8988T (cell line): Measurements from ENCODE around the gene PDE4DIP.
"Not testable (repeated sequence)": the region's sequence is repeated elsewhere in the genome, so short reads cannot be mapped to it uniquely, and the experiment has no call there.

Experiments used
- DNase-seq: peaks from one replicate; pipeline ENCODE4 v3.0.0; 2011

The PDE4DIP gene

DNA sequence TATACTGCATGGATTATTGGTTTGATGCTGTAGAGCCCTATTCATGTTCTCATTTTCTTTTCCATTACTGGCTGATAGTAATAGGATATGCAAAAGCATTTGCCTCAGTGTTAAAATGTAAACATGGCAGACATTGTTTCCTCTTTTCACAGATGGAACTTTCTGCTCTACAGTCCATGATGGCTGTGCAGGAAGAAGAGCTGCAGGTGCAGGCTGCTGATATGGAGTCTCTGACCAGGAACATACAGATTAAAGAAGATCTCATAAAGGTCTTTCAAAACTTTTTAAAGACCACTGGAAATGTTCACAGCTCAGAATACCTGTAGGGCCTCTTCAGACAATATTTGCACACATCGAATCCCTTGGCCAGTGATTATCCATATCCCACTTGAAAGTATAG, 133.6 kb downstream of the PDE4DIP start:
- DNase-seq = not testable (repeated sequence)

DNA sequence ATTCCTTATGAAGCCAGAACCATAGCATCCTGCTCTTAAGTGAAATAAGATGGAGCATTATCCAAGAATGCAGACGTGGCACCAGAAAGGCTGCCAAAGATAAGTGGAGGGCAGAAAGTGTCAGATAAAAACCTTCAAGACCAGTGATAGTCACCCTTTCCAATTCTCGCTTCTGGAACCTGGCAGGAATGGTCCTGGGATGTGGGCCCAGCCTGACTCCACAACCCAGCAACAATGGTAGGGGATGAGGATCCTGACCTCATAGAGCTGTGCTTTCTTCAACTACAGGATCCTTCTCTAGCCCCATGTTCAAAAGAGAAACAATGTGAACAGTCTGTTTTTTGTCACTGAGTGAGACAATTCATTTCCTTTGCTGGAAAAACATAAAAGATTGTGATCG, 145.2 kb downstream of the PDE4DIP start:
- DNase-seq = not testable (repeated sequence)

DNA sequence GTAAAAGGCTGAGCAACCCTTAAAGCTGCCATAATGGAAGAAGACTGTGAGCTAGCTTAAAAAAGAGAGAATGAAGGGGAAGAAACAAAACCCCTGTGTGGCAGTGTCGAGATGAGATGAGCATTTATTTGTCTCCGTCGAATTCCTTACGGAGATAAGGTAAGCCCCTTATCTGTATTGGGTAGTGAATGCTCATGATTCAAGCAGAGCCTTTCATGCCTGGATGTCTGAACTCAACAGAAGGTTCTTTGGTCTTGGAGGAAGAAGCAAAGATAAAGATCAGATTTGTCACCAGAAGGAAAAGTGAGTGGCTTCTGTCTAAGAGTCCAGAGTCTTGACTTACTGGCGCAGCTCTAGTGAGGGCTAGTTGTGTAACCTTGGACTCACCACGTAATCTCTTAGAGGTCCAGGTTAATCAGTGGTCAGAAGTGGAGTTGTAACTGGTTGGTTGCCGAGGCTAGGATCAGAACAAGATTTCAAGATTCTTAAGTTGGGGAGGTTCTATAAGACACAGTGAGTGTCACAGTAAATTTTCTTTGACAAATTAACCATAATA, 146.1 kb downstream of the PDE4DIP start:
- DNase-seq = not testable (repeated sequence)

DNA sequence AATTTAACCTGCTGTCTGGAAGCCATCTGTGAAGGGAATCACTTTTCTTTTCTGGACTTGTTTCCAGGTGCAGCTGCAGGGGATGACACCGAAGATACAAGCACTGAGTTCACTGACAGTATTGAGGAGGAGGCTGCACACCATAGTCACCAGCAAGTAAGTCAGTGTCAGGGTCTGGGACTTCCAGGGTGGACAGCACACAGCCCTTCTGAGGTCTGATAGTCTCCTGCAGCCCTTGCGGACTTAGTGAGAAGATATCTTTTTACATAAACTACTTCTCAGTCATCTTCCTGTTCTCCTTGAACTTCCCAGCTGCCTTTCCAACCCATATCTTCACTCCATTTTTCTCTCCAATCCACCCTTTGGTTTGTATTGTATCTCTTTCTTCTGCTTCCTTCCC, 147.6 kb downstream of the PDE4DIP start:
- not testable (repeated sequence) for DNase-seq

DNA sequence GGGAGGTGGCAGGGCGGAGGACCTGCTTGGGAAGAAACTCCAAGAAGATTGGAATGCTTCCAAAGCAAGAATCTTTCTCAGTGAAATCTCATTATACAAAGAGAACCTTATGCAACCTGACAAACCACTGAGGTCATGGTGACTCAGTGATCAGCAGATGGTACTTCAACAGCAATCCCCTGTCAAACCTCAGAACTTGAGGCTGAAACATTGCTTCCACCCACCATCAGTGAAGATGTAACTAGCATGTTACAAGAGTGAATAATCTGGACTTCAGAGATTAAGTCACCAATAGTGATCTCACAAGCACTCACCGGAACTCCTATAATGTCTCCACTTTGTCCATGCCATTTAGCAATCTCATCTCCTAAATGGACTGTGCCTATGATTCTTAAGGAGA, 148.1 kb downstream of the PDE4DIP start:
- not testable (repeated sequence) for DNase-seq

DNA sequence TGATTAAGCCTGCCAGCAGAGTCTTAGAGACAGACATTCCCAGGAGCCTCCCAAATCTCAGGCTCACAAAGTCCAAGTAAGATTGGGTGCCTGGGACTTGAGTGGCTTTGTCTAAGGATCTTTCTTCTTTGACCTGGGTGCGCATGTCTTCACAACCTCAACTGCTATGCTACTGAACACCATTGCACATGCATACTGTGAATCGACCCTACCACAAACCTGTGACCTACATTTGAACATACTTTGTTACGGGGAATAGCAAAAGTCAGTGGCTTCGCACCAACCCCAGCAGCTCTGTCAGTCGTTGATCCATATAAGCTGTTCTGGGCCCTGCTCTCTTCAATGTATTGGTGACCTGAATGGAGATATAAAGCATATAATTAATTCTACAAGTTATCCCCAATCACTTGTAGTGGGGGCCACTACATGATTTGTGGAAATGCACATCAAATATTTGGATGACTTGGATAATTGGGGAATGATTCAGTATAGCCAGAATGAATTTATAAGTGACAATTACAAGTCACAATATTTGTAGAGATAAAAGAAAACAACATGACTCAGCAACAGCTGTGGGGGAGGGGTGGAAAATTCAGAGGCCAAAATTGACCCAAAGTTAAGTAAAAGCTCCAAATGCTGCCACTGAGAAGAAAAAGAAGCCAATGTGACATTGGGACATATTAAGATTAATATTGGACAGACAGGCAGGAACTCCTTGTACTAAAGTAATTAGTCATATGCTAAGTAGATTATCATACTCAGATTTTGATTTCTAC, 152.4 kb downstream of the PDE4DIP start:
- DNase-seq = not testable (repeated sequence)

DNA sequence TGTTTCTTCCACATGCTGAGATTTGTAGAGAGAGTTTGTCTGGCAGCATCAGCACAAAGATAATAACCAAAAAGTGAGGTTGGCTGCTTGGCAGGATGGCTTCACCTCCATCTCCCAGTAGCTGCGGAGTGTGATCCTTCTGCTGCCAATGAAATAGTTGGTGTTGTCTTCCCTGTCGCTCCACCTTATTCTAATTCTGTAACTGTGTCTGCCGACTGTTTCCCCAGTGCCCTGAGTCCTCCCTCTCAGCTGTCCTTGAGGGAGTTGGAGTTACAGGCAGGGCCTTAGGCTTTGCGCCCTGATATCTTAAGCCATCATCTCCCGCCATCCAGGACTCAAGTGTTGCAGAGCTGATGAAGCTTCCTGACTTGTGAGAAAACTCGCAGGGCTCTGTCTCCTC, 153.2 kb downstream of the PDE4DIP start:
- not testable (repeated sequence) for DNase-seq

DNA sequence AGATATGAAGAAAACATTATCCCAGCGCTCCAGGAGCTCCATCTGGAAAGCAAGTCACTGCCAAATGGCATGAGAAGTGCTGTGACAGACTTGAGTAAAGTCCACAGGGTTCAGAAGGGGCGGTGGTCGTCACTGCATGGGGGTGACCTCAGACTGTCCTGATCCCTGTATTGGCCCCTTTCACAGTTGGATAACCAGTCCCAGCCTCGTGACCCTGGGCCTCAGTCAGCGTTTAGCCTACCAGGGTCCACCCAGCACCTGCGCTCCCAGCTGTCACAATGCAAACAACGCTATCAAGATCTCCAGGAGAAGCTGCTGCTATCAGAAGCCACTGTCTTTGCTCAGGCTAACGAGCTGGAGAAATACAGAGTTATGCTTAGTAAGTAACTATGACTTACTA, 158.4 kb downstream of the PDE4DIP start:
- not testable (repeated sequence) for DNase-seq

DNA sequence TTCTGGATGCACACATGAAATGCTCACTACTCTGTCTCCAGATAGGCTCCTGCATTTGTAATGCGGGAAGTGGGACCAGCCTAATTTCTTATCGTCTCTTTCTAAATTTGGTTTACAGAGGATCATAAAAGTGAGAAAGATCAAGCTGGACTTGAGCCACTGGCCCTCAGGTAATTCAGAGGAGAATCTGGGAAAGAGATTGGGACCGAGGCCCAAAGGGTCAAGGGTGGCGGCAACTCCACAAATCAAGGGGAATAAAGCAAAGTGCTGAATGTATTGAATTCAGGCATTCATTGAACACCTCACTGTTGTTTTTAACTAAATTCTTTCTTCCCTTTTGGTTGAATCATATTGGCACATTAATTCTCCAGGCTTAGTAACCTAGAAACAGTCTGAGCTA, 164.1 kb downstream of the PDE4DIP start:
- DNase-seq = not testable (repeated sequence)

DNA sequence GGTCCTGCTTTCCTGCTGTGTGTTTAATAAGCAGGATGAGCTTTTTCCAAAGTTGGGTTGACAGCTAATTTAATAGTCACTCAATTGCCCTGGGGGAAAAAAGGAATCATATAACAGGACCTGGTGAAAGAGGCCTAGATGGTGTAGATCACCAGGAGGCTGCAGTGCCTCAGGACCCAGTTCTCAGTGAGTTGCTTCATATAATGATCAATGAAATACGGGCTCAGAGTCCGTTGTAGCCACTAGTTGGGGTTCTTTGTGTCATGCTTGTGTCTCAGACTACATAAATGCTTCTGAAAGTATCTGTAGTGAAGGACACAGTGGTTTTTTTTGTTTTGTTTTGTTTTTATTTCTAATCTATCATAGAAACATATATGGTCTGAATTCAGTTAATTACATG, 164.5 kb downstream of the PDE4DIP start:
- not testable (repeated sequence) for DNase-seq

DNA sequence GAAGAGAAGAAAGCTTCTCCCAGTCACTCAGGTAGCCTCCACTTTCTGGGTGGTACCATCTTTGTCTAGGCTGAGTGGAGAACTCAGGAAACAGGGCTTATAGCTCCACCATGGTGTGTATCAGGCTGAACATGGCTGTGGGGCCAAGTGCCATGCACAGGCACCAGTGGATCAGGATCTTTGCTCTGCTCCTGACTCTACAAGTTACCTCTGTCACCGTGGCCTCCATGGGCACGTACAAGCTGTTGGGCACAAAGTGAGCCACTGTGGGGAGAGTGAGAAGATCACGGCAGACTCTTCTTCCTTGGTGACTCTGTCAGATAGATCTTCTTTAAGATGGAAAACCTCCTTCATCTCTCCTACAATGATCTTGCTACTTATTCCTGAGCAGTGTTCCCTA, 165.5 kb downstream of the PDE4DIP start:
- not testable (repeated sequence) for DNase-seq

DNA sequence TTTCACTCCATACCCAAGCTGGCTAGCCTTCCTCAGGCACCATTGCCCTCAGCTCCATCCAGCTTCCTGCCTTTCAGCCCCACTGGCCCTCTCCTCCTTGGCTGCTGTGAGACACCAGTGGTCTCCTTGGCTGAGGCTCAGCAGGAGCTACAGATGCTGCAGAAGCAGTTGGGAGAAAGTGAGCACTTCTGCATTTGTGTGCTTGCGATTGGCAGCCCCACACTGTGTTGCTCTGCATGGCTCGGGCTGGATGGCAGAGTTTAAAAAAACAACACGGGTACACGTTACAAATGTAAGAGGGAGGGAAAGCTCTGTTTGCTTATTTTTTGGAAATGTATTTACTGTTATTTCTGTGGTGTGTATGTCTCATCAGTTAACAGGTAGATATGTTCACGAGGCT, 168.4 kb downstream of the PDE4DIP start:
- not testable (repeated sequence) for DNase-seq

DNA sequence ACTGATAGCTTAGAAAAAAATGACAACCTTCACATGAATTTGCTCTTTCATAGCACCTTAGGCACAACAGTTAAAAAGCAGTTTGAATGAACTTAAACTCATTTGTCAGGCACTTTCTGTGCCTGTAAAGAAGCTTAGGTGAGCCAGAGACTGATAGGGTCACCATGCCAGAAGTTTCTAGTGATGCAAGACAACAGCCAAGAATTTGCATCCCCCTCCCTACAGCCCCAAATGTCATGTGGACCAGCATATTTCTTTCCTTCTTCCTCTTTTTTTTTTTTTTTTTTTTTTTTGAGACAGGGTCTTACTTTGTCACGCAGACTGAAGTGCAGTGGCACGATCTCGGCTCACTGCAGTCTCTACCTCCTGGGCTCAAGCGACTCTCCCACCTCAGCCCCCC, 169.3 kb downstream of the PDE4DIP start:
- DNase-seq = not testable (repeated sequence)

DNA sequence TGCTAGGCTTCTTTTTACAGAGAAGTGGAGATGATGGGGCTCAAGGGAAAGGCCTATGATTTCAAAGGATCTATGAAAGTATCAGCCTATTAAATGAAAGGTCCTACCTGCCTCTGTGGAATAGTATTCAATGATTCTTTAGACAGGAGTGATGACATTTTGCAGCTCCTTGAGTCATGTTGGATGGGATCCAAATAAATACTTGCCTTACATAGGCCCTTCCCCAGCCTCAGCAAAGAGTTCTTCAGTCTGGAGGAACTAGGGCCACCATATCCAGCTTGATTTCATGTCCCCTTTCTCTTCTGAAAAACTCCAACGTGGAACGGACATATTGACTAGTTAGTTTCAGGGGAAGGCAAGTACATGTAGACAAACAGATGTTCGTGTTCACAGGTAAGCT, 171.3 kb downstream of the PDE4DIP start:
- DNase-seq = not testable (repeated sequence)

DNA sequence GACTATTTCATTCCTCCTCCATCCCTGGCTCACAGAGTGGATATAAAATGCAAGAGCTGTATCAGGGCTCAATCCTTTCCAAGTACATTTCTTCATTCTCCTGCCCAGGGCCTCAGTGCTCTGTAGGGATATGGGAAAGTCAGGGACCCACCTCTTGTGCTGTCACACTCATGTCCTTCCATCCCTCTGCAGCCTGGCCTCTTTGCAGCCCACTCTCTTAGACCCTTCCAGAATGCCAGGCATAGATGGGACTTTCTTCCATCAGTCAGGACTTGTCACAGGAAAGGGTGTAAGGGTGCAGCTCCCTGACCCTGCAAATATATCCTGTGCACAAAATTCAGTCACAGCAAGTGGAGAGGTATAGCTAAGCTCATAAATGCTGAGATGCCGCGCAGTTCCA, 172.4 kb downstream of the PDE4DIP start:
- DNase-seq = not testable (repeated sequence)

DNA sequence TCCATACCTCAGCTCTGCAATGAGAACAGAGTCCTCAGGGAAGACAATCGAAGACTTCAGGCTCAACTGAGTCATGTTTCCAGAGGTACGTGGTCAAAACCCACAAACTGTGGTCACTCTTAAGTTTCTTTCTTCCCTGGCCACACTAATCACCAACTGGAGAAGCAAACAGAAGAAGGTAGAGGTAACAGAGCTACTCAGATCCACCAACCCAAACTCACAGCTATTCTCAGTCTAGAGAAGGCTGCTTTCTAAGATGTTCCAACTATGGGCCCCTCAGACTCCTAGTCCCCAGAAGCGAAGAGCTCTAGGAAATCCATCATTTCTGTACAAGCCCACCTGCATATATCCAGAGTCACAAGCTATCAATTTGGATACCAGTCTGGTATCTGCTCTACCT, 174.3 kb downstream of the PDE4DIP start:
- not testable (repeated sequence) for DNase-seq

DNA sequence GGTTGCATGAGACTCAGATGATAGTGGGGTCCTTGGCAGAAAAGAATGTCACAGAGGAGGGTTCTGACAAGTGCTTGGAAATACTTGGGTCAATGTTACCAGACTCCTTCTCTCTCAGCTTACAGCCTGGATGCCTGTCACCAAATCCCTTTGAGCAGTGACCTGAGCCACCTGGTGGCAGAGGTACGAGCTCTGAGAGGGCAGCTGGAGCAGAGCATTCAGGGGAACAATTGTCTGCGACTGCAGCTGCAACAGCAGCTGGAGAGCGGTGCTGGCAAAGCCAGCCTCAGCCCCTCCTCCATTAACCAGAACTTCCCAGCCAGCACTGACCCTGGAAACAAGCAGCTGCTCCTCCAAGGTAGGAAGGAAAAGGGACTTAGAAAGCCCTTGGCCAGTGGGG, 180.1 kb downstream of the PDE4DIP start:
- DNase-seq = not testable (repeated sequence)

DNA sequence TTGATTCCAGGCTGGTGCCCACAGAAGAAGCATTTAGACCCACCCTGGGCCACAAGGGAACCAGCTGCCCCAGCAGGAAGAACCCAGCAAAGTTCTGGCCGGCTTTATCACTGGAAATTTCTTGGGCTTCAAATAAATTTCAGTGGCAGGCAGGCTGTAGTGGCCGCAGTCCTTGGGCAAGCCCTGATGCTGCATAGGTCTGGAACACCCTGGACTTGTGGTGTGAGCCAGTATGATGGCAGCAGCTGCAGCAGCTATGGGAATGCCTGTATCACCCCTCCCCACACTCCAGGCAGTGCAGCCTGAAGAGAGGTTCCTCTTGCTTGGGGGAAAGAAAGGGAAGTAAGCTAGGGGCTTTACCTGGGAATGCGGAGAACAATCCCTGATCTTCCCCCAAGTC, 189.7 kb downstream of the PDE4DIP start:
- not testable (repeated sequence) for DNase-seq

DNA sequence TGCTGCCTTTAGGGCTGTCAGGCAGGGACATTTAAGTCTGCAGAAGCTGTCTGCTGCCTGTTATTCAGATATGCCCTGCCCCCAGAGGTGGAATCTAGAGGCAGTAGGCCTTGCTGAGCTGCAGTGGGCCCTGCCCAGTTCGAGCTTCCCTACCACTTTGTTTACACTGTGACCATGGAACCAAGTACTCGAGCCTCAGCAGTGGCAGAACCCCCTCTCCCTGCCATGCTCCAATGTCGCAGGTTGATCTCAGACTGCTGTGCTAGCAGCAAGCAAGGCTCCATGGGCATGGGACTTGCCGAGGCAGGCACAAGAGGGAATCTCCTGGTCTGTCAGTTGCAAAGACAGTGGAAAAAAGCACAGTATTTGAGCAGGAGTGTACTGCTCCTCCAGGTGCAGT, 198.8 kb downstream of the PDE4DIP start:
- DNase-seq = not testable (repeated sequence)

DNA sequence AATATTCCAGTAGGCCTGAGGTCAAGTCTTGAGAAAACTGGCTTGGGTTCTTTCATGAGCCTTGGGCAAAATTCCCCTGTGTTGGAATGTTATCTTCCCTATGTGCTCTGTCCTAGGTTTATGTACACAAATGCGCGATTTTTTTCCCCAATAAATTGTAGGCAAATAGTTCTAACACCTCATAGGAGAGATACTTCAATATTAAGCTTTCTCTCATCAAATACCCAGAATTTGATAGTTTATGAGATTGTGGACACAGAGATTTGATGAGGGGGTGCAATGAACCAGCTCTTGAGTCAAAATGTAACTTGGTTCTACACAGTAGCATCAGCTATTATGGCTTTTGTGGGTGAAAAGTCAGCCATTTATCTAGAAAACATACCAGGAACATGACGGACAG, 220.4 kb downstream of the PDE4DIP start:
- not testable (repeated sequence) for DNase-seq

DNA sequence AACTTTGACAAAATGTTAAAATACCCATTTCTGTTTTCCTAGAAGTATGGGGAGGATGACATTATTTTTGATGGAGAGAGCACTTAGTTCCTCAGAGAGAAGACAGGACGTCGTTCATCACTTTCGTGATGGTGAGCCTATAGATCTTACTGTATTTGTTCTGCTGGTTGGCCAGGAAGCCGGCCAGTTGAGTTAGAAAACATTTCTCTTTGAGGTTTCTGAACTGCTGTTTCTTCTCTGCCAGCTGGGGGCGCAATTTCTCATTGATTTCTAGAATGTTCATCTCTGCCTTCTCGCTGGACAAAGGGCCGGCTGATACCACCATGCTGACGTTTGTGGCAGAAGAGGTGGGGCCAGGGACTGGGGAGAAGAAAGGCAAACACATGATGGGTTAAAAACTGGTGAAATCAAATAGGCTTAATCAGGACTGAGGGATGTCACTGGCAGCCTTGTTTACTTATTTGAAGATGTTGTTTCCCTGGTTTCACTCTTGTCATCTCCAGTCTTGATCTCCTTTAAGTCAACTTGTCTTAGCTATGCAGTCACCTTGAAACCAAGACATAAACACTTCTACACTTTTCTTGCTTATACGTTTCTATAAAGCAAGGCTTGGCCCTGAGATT, 231.4 kb downstream of the PDE4DIP start:
- not testable (repeated sequence) for DNase-seq
